G401 (cell line): Measurements from ENCODE around the gene CRYGB. TPM values are rescaled to one million over a fixed set of nuclear protein-coding genes. Genes with fewer than 3 reads are reported as not detected.
"Not testable (repeated sequence)": the region's sequence is repeated elsewhere in the genome, so short reads cannot be mapped to it uniquely, and the experiment has no call there.

Experiments used
- DNase-seq: peaks from one replicate; pipeline ENCODE4 v3.0.0-alpha.2; 2015; ENCODE audit warnings: low spot score
- in situ Hi-C: cut with HindIII; loops from 2 replicates; pipeline ENCODE4 v1.10.0; 2016; ENCODE audit warnings: low sequenced_read_pairs, mixed read lengths
- total RNA-seq: library from RNA; depleted of rRNA; stranded (reverse); fragments of >200 nt; shearing (Covaris generic); gene quantifications from 2 replicates; pipeline ENCODE4 v1.2.3, GENCODE V29; 2014

CRYGB gene
- total RNA-seq, 1 experiment from 2014 or later, result not detected

DNA sequence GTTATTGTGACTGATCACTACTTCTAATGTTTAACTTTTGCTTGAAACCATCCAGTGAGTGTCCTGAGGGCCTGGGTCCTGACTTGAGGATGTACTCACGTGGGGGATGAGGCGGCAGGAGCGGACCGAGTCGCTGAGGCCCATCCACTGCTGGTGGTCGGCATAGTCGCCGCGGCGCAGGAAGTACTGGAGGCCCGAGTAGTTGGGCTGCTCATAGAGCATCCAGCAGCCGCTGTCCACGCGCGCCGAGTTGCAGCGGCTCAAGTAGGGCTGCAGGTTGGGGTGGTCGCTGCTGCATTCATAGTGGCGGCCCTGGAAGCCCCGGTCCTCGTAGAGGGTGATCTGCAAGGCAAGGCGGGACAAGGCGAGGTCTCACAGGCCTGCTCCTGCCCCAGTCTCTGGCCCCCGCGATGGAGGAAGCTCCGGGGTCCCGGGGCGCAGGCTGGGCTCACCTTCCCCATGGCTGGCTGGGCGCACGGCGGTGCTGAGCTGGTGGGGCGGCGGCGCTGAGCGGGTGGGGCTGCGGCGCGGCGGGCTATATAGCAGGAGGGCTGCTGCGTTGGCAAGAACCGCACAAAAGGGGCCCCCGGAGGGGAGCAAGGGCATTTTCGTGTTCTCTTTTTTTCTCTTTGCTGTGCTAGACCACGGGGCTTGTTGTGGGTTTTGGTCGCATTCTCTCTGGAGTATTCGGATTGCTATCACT is 21.8 kb downstream of the CRYGB start, which contains the start of gene CRYGD:
Gene CRYGD, minus strand, starts transcription at position 512 of the 703 bp plus-strand sequence. Its CDS starts 51 bp downstream, at position 461.
- in situ Hi-C loops, result loop anchor here (25.0 kb wide), 1 partner anchor 113 kb away; no protein-coding TSS in a partner anchor
- not testable (repeated sequence) for DNase-seq

DNA sequence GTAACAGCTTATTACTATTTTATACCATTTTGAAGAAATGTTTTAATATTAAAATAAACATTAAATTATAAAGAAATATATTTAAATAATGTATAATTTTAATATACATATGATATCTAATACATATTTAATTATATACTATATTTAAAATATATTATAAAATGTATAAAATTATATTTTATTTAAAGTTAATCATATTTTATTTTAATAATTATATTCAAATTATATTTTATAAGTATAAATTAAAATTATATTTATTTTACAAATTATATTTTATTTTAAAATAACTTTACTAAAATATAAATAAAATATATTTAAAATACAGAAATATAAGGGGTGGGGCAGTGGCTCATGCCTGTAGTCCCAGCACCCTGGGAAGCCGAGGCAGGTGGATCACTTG is 23.7 kb downstream of the CRYGB start:
- in situ Hi-C loops, result loop anchor here (25.0 kb wide), 1 partner anchor 115 kb away; no protein-coding TSS in a partner anchor
- DNase-seq, result no peak

DNA sequence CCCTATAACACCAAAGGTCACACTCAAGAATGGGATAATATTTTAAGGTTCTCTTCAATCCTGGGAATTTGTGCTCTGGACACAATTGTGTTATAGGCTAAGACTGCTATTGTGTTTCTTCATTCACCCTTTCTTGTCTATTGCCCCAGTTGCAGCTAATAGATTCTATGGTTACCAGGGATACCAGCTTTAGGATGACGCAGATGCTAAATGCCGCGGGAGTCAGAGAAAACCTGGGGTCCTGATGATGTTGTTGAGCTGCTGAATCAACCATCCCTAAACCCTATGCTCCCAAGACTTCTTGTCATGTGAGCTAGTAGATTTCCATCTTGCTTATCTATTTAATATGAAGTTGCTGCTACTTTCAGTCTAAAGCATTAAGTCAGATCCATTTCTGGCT is 27.0 kb downstream of the CRYGB start:
- no peak for DNase-seq
- in situ Hi-C loops, result loop anchor here (25.0 kb wide), 1 partner anchor 118 kb away; no protein-coding TSS in a partner anchor

DNA sequence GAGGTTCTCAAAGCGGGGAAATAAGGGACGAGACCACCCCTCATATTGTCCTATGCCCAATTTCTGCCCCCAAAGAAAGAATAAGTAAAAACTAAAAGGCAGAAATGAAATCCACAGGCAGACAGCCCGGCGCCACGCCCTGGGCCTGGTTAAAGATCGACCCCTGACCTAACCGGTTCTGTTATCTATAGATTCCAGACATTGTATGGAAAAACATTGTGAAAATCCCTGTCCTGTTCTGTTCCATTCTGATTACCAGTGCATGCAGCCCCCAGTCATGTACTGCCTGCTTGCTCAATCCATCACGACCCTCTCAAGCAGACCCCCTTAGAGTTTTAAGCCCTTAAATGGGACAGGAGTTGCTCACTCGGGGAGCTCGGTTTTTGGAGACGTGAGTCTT is 28.6 kb downstream of the CRYGB start:
- not testable (repeated sequence) for DNase-seq
- in situ Hi-C loops, result loop anchor here (25.0 kb wide), 1 partner anchor 120 kb away; no protein-coding TSS in a partner anchor

DNA sequence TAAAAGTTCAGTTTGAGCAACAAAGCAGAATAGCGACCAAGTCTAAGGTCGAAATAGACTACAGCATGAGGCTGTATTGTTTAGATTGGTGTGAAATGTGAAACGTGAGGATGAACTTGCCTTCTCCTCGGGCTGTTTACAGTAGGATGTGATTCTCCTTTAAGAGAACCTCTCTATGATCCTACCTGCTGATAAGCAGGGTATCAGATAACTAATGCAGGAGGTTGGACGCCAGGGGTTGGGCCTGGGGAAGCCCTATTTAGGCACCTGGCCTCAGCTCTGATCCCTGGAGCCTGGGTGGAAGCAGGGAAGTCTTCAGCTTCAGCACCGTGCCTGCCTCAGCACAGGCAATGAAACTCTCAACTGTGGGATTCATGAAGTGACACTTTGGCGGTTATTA is 33.0 kb downstream of the CRYGB start:
- DNase-seq, result no peak
- in situ Hi-C loops, result loop anchor here (25.0 kb wide), 1 partner anchor 124 kb away; no protein-coding TSS in a partner anchor

DNA sequence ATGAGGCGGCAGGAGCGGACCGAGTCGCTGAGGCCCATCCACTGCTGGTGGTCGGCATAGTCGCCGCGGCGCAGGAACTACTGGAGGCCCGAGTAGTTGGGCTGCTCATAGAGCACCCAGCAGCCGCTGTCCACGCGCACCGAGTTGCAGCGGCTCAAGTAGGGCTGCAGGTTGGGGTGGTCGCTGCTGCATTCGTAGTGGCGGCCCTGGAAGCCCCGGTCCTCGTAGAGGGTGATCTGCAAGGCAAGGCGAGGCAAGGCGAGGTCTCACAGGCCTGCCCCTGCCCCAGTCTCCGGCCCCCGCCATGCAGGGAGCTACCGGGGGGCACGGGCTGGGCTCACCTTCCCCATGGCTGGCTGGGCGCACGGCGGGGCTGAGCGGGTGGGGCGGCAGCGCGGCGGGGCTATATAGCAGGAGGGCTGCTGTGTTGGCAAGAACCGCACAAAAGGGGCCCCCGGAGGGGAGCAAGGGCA is 33.6 kb downstream of the CRYGB start:
- in situ Hi-C loops, result loop anchor here (25.0 kb wide), 1 partner anchor 125 kb away; no protein-coding TSS in a partner anchor
- not testable (repeated sequence) for DNase-seq

DNA sequence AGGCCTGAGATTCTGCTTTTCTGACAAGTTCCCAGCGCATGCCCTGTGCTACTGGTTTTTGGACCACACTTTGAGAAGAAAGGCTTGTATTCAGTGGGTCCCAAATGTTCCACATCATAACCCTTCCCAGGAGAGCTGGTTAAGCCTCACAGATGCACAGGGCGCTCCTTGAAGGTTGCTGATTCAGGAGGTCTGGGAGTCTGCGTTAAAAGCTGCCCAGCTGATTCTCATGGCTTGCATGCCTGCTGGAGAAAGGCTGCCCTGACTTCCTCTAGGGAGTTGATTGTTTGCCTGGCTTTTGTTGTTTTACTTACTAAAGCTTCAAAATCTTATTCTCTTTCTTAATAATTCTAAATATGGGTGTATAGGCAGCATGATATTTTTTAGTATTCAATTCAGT is 42.3 kb downstream of the CRYGB start:
- in situ Hi-C loops, result loop anchor here (25.0 kb wide), 1 partner anchor 134 kb away; no protein-coding TSS in a partner anchor
- DNase-seq, result no peak

DNA sequence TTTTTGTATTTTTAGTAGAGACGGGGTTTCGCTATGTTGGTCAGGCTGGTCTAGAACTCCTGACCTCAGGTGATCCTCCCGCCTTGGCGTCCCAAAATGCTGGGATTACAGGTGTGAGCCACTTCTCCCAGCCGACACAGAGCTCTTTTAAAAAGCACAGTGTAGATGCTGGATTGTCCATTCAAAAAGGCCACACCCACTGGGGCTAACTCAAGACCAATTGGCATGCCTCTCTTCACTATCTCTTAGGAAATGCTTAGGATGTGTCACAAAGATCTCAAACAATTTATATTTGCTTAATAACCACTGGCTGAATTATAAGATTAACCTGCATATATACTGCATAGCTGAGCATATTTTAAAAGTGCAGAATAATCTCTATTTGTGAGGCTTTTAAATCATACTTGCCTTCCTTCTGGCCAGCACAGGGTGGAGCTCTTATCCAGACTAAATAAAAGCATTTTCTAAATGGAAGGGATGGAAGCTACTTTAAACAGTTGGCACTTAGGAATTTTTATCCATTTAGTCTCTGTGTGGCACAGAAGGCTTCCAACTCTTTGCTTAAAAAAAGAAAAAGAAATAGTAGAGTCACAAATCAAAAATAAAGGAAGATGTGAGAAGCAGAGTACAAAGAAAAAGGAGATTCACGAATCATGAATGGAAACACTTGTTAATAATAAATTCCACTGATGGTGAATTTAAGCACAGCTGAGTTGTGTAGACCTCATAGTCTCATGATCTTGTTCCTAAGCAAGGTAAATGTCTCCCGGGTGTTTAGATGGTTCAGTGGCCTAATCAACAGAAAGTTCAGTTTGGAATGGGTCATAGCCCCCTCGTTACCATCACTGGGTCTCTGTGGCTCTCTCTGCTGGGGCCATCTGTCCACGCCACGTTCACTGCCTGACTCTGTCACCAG is 44.0 kb downstream of the CRYGB start:
- DNase-seq, result peak; percentile 33
- in situ Hi-C loops, result loop anchor here (25.0 kb wide), 1 partner anchor 135 kb away; no protein-coding TSS in a partner anchor

DNA sequence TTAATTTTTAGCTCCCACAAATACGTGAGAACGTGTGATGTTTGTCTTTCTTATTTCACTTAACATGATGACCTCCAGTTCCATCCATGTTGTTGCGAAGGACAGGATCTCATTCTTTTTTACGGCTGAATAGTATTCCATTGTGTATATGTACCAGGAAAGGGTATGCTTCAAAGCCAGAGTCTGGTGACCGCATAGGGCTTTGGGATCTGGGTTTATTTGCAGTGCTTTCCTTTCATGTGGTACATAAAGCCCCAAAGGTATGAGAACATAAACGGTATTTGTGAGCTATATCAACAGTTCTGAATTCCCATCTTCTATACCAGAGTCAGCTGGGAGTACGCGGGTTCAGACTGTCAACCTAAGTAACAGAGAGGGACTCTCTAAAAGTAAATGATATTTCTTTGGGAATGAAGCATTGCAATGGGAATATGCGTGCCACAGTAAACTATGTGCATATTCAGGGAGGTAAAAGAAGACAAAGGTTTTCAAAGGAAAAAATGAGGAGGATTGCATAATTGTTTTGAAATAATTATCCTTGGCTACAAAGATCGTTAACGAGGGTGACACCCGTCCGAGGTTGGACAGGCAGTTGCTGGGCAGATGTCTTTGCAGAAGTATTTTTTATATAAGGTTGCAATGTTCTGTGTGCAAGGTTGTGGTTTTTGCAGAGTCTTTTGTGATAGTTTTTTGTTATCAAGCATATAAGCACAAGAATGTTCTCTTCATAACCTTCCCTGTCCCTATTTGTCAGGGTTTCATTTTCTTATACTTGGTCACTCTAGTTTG is 46.1 kb downstream of the CRYGB start:
- in situ Hi-C loops, result loop anchor here (25.0 kb wide), 1 partner anchor 137 kb away; no protein-coding TSS in a partner anchor
- DNase-seq, result no peak

DNA sequence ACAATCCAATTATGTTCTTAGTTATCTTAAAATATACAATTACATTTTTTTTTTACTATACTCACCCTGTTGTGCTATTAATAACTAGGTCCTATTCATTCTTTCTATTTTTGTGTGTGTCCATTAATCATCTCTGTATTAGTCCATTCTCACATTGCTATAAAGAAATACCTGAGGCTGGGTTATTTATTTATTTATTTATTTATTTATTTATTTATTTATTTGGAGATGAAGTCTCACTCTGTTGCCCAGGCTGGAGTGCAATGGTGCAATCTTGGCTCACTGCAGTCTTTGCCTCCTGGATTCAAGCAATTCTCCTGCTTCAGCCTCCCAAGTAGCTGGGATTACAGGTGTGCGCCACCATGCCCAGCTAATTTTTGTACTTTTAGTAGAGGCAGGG is 47.3 kb downstream of the CRYGB start:
- in situ Hi-C loops, DNase-seq: not testable (repeated sequence)

DNA sequence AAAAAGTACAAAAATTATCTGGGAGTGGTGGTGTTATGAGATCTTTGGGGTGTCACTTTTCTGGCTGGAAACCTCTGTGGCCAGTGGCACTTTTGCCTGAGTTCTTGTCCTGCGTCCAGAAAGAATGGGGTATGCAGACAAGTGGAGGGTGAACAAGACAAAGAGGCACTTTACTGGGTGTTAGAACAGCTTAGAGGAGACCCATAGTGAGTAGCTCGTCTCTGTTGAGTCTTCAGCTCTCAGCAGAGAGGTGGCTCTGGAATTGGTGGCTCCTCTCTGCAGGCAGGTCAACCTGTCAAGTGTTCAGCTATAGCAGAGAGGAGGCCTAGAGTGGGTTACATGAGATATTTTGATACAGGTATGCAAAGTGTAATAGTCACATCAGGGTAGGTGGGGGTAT is 47.7 kb downstream of the CRYGB start:
- no peak for DNase-seq
- in situ Hi-C loops, result no loop called here

DNA sequence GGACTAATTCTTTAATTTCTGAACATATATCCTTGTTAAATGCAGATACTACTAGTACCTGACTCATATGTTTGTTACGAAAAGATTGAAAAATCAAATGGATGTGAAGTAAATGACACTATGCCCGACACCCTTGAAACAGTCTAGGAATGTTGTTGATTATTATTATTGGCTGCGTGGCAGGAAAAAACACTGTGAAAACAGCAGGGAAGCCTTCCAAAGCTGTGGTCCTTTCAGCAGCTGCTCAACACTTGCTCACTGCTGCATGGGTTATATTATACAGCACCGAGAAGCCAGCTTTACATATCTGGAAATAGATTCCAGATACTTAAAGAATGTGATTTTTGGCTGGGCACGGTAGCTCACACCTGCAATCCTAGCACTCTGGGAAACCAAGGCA is 48.2 kb downstream of the CRYGB start:
- in situ Hi-C loops, result no loop called here
- DNase-seq, result no peak

DNA sequence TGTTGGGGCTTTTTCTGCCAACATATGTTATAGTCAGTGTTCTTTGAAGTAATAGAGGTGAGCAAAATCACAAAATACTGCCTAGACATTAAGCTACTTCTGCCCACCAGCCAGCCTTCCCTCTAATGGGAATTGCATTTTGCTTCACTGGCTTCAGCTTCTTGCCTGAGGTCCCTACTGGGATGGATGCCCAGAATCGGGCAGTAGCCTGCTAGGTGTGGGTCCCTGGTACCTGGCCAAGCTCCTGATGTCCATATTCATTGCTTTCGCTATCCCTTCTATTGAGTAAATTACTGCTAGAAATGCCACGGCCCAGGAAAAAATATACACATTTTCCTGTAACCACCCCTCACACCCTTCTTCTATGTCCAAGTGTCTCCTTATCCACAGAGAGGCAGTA is 48.6 kb downstream of the CRYGB start:
- in situ Hi-C loops, result no loop called here
- DNase-seq, result no peak

DNA sequence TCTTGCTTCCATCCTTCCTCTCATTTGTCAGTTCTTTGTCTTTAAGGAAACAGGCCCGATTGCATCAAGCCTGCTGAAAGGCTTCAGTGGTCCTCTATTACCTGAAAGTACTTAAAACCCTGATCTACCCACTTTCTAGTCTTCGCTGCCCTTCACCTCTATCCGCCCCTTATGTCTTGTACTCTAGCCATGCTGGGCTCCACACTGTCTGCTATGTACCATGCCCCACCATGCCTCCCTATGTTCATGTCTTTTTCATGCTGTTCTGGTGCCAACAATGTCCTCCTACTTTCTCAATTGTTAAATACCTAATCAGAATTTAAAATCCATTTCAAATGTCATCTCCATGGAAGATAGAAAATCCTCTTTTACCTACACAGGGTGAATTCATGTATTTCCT is 49.9 kb downstream of the CRYGB start:
- no peak for DNase-seq
- in situ Hi-C loops, result no loop called here

DNA sequence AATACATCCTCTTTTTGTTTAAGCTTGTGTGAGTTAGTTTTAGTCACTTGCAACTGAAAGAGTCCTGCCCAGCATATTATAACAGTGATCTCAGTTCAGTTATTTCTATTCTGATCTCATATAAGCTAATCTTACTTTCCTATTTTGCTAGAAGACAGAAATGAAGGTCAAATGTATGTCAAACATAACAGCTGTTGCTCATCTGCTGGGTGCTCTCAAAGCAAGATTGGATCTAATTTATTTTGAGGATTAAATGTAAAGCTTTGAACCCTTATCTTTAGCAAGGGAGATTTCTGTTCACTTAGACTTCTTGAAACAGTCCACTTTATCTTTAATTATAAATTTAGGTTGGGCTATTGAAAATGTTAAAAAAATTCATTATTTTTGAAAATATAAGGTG is 52.8 kb downstream of the CRYGB start:
- DNase-seq, result no peak
- in situ Hi-C loops, result no loop called here
